ENCODE data around the gene ATP9B. TPM values are rescaled to one million over a fixed set of nuclear protein-coding genes. Genes with fewer than 3 reads are reported as not detected.

The ATP9B gene
- total and polyA plus RNA-seq, 10 of the 15 experiments (the other 5 are each of a cell fraction or from before 2014, with no cell fraction given) = 0.74 to 20.7 (median 12.9) TPM

GRCh38 chr18:79379251-79379905, 310.2 kb downstream of the ATP9B start:
- in situ Hi-C loops (cut with MboI) = loop anchor here (5.0 kb wide), 2 partner anchors 158 to 263 kb away; no protein-coding TSS in a partner anchor
- Histone ChIP-seq H3K4me2 (ENCODE audit: control insufficient read depth, insufficient read depth) (peak overlapping the region; percentile 11; the same call in 1 of the 2 replicates), H3K4me1 (ENCODE audit: control insufficient read depth, insufficient read depth, low read length) (peaks cover 8% of the 10 kb centered on the region), H3K79me2 (ENCODE audit: control insufficient read depth, insufficient read depth, low read length) (no peaks in the 10 kb centered on the region), H3K4me3 (no peak overlapping the region), H3K36me3 (ENCODE audit: control insufficient read depth in 2 of 2, insufficient read depth in 2 of 2, low read length in 1 of 2) (peaks cover 0 to 6% of the 10 kb centered on the region in 2 experiments; a peak in 2 of 4 replicates), H3K9ac (ENCODE audit: control insufficient read depth, insufficient read depth, low read length) (no peak overlapping the region), H3K27ac (ENCODE audit: control insufficient read depth, insufficient read depth) (no peak overlapping the region; the same call in 1 of the 2 replicates), H3K27me3 (replicated peaks in 1 of 2; ENCODE audit: control insufficient read depth in 2 of 2, insufficient read depth in 2 of 2, low read length in 1 of 2) (no peaks in the 10 kb centered on the region), H4K20me1 (ENCODE audit: control insufficient read depth, insufficient read depth) (no peaks in the 10 kb centered on the region), H3K9me3 (replicated peaks; ENCODE audit: control insufficient read depth, insufficient read depth, low read length) (no peaks in the 10 kb centered on the region), H2AFZ (ENCODE audit: control insufficient read depth, low read depth, low read length) (no peak overlapping the region)
- ATAC-seq (no peak), DNase-seq (ENCODE audit: low read depth, low spot score) (no peak), FAIRE-seq (no peak)
- POLR2A ChIA-PET = no interaction called here
- 53% methylated on average over 22 of the region's 22 CpGs for WGBS (ENCODE audit: insufficient coverage, insufficient replicate concordance, low lambda C conversion rate, missing lambda C conversion rate)
- RAD21 ChIA-PET (ENCODE audit: unreplicated experiment) = interaction anchor here (0.8 to 4.0 kb wide), 7 partner anchors 9 to 264 kb away, joined by 3 to 28 read pairs (median 5); no protein-coding TSS in a partner anchor
- intact Hi-C loops (cut with micrococcal nuclease; ENCODE audit: unreplicated experiment) = loop anchor here (1.0 to 5.0 kb wide), 2 partner anchors 265 to 778 kb away; no protein-coding TSS in a partner anchor
- TF ChIP-seq GABPA (IDR thresholded peaks at IDR 0.05; ENCODE audit: low read depth) = no peak
- no peak for TF ChIP-seq SIX5 (IDR thresholded peaks at IDR 0.05; ENCODE audit: low read depth, low read length, severe bottlenecking)
- 0 out of 2 replicates have a peak, but pooled peaks have one; percentile 30 for TF ChIP-seq DPF2 (IDR thresholded peaks at IDR 0.05)
- TF ChIP-seq STAT3 (IDR thresholded peaks at IDR 0.05; ENCODE audit: low read depth, low read length) = peak; percentile 90; the same call in 1 of the 2 replicates
- 0 out of 2 replicates have a peak, but pooled peaks have one; percentile 6 for TF ChIP-seq RCOR1 (conservative IDR thresholded peaks at IDR 0.05; ENCODE audit: low read depth, low read length)
- TF ChIP-seq NR2F1 (conservative IDR thresholded peaks at IDR 0.05) = peak; percentile 39; the same call in 1 of the 2 replicates
- peak; percentile 43 for TF ChIP-seq KLF5 (IDR thresholded peaks at IDR 0.05; ENCODE audit: partially characterized antibody)
- SMC1A ChIA-PET (ENCODE audit: uncharacterized antibody, unreplicated experiment) = interaction anchor here (0.8 to 3.0 kb wide), 14 partner anchors 9 to 779 kb away, joined by 3 to 14 read pairs (median 4); no protein-coding TSS in a partner anchor
- CTCF ChIA-PET = interaction anchor here (0.7 to 6.4 kb wide), 23 partner anchors 10 to 780 kb away, joined by 3 to 48 read pairs (median 5); no protein-coding TSS in a partner anchor
- no TSS peak for BruUV-seq (replicated peaks)
